ENCODE results near the gene UBA6.
"Not testable (repeated sequence)": the region's sequence is repeated elsewhere in the genome, so short reads cannot be mapped to it uniquely, and the experiment has no call there.

UBA6 gene

GRCh38 chr4:67713529-67714247 is 12.7 kb upstream of the UBA6 start:
- DNase-seq: no peak

DNA sequence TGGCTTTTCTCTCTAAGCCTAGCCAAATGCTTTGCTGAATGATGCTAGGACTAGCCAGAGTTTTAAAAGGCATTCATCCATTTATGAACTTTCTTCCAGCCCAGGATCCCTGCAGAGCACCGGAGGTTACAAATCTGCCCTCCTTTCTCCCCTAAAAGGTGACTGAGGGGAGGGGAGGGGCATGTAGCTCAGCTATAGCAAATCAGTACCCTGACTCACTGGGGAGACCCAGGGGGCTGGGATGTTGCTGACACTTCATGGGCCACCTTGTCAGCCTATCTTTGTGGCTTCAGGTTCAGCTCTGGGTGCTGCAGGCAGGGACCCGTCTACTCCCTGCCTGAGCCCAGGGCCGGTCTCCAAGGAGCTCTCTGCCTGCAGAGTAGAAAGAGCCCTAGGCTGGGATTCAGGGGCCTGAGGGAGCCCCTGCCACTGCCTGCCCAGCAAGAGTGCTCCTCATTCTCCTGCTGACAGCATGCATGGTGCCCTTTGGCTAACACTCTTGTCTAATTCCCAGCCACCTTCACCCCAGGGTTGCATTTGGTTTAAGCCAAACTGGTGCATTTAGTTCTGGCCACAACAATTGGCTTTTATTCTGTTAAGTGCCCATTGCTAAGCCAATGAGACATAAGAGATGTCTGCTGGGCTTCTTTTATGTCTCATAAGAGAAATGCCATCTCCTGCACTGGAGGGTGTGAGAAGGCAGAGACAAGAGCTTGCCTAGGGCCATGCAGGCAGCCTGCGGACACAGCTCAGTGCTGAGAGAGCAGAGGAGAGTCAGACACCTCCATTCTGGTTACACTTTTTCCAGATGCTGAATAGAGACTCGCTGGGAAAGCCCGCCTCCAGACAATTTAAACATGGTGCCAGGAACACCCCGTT is 11.9 kb upstream of the UBA6 start:
- no peak for DNase-seq

DNA sequence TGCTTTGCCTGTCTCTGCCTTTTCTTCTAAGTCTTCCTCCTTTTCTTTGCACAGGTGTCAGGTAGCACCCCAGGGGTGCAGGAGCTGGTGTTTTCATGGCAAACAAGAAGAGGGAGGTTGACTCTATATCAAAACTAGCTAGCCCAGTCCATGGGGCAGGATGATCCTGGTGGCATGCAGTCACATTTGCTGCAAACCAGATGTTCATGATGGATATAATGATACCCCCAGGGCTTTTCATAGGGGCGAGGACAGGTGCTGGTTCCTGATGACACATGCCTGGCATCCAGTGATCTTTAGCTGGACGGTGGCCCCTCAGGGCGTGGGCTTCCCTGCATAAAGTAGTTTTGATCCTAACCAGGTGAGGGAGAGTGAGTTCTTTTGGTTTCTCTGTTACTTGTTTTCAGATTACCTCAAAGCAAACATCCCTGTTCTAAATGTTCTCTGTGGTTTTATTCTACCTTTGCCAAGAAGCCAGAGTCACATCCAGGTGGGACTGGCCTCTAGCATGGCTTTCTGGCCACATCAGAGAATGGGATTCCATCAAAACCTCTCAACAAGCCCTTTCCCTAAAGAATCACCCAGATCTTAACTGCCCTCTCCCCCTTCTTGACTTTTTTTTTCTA is 11.2 kb upstream of the UBA6 start:
- DNase-seq: no peak

DNA sequence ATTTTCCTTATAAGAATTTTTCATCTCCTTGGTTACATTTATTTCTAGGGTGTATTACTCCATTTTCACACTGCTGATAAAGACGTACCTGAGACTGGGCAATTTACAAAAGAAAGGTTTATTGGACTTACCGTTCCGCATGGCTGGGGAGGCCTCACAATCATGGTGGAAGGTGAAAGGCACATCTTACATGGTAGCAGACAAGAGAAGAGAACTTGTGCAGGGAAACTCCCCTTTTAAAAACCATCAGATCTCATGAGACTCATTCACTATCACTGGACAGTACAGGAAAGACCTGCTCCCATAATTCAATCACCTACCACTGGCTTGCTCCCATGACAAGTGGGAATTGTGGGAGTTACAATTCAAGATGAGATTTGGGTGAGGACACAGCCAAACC is 5.7 kb upstream of the UBA6 start:
- not testable (repeated sequence) for DNase-seq

DNA sequence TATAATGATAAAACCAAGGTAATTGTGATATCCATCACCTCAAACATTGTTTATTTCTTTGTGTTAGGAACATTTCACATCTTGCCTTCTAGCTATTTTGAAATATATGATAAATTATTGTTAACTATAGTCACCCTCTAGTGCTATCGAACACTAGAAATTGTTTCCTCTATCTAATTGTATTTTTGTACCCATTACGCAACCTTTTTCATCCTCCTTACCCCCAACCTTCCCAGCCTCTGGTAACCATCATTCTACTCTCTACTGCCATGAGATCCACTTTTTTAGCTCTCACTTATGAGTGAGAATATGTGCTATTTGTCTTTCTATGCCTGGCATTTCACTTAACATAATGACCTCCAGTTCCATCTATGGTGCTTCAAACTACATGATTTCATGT is 3.9 kb upstream of the UBA6 start:
- no peak for DNase-seq

GRCh38 chr4:67702166-67702565 is 1.2 kb upstream of the UBA6 start:
- no peak for DNase-seq

GRCh38 chr4:67701517-67701850 is 529 bp upstream of the UBA6 start:
- no peak for DNase-seq

DNA sequence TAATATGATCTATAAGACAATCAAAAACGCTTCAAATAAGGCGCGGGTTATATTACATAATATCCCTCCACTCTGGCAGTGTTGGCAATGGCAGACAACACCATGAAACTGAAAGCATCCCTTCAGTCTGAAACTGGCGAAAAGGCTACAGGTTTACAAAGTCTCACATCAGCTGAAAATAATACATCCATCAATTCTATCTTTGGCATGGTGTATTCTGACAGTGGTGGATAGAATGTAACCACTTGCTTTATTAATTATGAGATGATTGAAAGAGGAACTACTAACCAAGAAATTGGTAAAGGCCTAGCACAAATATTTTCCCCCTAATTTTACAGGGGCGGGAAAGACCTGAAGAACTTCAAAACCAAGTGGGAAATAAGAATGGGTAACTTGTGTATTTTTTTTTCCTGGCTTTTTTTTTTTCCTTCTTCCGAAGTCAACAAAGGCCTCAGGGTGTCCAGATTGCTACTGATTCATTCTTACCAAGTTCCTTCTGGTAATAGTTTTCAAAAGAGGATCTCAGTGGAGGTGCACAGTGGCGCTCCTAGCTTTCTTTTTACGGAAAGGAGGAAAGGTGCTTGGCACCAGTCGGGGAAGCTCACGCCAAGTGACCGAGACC is 728 bp downstream of the UBA6 start:
- DNase-seq: no peak

DNA sequence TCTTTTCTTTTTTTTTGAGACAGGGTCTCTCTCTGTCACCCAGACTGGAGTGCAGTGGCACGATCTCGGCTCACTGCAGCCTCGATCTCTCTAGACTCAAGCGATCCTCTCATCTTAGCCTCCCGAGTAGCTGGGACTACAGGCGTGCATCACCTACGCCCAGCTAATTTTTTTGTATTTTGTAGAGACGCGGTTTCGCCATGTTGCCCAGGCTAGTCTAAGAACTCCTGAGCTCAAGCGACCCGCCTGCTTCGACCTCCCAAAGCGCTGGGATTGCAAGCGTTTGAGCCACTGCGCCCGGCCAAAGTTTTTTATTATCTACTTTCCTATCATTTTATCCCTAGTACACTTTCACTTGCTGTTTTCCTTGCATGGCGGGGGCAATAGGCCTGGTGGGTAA is 1.4 kb downstream of the UBA6 start:
- DNase-seq: no peak

DNA sequence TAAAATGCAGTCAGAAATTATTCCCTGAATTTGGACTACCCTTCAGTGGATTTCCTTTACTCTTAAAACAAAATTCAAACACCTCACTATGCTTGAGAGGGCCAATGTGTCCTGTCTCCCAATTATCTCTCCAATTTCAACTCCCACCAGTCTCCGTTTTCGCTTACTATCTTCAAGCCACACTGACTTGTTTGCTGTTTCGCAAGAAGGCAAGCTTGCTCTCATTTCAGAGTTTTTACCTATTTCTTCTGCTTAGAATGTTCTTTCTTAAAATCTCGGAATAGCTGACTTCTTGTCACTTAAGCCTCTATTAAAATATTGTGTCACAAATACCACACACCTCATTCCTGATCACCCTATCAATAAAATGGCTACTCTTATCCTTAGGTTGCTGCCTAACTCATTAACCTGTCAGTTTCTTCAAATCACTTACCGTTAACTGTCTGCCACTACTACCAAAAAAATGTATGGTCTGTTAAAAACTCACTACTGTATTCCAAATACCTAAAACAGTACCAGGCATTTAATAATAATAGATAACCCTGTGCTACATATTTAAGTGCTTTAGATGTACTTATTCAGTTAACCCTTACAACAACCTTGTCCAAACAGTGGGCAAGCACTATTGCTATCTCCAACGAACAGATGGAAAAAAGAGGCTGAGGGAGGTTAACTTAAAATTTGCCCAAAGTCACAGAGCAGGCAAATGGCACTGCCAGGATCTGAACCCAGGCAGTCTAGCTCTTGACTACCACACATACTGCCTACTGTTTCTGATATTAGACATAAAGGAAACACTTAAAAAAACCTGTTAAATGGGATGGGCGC is 2.9 kb downstream of the UBA6 start:
- no peak for DNase-seq

DNA sequence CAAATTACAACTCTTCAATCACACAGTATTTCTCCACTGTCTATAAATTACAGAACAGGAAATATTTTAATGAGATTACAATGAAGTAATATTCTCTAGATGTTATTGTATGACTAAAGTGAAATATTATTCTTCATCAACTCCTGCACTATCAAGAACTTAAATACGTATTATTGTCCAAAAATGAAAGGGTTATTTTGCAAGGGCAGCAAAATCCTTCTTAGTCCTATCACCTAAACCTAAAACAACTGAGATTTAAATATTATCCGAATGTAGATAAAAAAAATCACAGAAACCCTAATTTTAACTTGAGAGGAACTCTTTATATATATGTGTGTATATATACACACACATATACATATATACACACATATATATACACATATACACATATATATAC is 4.9 kb downstream of the UBA6 start:
- no peak for DNase-seq

DNA sequence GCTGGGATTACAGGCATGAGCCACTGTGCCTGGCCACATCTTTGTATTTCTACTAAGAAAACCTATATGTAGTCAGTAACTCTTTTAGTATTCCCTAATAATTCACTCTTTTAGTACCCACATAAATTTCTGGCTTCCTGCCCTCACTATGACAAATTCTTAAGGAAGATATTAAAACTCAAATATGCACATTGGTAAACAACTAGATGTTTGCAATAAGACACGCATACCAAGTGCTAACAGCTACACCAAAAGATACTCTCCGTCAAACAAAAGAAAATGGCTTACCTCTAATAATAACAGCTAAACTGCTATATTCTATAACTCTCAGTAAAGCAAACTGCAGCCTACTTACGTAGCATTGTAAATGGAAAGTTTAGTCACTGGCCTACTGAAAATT is 6.3 kb downstream of the UBA6 start:
- DNase-seq: no peak

GRCh38 chr4:67691328-67691727 is 9.6 kb downstream of the UBA6 start:
- no peak for DNase-seq

GRCh38 chr4:67687636-67688035 is 13.3 kb downstream of the UBA6 start:
- DNase-seq: no peak

DNA sequence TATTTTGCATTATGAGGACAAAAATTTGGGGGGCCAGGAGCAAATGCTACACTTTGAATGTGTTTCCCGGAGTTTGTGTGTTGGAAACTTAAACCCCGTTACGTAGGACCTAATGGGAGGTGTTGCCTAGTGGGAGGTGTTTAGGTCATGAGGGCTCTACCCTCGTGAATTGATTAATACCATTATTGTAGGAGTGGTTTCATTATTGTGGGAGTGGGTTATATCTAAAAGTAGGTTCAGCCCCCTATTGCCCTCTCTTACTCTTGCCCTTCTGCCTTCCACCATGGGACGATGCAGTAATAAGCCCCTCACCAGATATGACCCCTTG is 15.5 kb downstream of the UBA6 start:
- DNase-seq: no peak

DNA sequence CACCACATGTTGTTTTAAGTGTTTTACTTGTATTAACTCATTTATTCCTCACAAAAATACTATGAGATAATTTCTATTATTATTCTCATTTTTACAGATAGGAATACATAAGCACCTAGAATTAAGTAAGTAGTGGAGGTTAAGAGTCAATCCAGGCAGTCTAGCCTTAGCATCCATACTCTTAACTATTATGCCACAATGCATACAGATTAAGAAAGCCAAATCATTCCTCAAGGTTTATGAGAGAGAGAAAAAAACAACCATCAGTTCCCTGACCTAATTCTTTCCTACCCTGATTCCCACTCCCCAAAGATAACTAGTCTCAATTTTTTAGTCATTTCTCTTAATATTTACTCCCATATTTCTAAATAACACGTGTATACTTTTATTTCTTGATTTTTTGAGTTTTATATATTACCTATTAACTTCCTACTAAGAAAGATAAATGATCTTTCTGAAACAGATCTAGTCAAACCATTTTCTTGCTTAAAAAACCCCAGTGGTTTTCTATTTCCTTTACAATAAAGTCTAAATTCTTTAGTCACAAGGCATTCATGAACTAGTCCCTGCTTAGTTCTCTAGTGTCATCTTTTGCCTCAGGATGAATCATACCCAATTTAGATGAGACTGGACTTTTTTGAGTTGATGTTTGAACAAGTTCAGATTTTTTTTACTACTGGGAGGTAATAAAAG is 16.0 kb downstream of the UBA6 start:
- no peak for DNase-seq

DNA sequence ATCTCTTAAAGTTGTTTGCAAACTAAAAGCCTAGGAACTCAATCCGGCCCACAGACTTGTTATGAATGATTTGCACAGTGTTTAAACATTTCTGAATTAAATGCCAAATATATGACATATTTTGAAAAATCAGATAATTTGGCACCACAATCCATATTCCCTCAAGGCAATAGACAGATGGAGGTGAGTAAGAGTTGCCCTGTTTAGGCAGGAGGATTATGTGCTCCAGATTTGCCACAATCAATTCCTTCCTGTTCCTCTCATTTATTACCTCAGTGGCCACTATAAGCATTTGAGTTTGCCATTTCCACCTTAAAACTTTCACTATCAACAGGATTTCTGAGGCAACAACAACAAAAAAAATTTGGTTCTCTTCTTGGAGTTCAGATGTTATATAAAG is 18.7 kb downstream of the UBA6 start:
- DNase-seq: no peak

- no peak for DNase-seq
These were observed 20.3 kb downstream of the UBA6 start for GRCh38 chr4:67680581-67681222.

DNA sequence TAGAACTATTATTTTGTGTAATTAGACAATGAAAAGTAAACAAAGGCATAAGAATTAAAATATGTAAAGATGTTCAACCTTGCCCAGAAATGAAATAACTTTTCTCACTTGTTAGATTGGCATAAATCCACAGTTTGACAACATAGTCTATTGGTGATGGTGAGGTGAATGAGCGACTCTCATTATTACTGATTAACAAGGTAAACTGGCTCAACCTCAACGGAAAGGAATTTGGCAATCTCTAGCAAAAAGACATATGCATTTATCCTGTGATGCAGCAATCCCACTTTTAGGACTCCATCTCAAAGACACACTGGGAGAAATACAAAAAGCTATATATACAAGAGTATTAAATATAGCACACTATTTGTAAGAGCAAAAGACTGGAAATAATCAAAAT is 22.3 kb downstream of the UBA6 start:
- DNase-seq: no peak

DNA sequence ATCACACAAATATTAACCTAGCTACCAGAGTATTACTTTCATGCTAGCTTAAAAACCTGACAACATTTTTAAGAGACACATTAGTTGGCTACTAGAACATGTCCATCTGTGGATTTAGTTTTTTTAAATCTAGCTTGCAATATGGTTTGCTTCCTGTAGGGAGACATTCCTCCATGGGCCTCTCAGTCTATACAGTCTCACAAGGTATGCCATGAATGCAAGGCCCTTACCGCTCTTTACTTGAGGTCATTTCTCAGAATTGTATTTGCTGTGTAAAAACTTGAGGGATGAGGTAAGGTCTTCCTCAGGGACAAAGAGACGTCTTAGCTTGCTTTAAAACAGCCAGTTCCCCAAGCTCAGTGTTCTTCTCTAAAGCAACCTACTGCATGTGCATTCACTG is 26.9 kb downstream of the UBA6 start:
- DNase-seq: no peak

DNA sequence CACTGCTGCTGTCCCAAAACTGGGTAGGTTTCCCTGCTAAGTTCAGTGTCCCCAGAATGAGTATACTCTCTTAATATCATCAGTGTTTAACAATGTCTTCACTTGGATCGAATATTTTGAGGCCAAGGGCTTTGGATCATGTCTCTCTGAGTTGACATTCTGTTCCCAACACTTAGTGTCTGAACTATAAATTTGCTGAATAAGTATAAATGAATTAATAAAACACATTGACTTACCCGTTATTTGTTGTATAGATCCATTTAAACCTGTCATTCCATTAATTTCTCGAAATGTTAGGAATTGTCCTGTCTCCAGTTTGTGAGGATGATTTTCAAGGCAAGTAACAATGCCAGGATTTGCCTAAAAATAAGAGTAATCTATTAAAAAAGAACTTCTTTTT is 32.6 kb downstream of the UBA6 start:
- no peak for DNase-seq

DNA sequence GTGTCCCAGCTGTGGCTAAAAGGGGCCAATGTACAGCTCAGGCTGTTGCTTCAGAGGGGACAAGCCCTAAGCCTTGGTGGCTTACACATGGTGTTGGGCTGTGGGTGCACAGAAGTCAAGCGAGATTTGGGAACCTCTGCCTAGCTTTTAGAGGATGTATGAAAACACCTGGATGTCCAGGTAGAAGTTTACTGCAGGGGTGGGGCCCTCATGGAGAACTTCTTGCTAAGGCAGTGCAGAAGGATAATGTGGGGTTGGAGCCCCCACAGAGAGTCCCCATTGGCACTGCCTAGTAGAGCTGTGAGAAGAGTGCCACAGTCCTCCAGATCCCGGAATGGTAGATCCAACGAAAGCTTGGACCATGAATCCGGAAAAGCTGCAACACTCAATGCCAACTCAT is 40.5 kb downstream of the UBA6 start:
- DNase-seq: no peak
